GM19025 (cell line): ENCODE data around the gene BBS1.
"Not testable (repeated sequence)": the region's sequence is repeated elsewhere in the genome, so short reads cannot be mapped to it uniquely, and the experiment has no call there.

Experiments used
- ATAC-seq: cut with Tn5 transposase; IDR thresholded peaks from one replicate; pipeline ENCODE4 v1.9.1; 2021; ENCODE audit warnings: mild to moderate bottlenecking, low read depth, moderate library complexity; ENCODE audit not compliant: unreplicated experiment

BBS1 gene

GRCh38 chr11:66523611-66524010 is 13.2 kb downstream of the BBS1 start:
- ATAC-seq, result no peak

GRCh38 chr11:66524304-66525040 is 14.0 kb downstream of the BBS1 start:
- ATAC-seq, result no peak

- no peak for ATAC-seq
Measured at GRCh38 chr11:66529069-66529468, 18.6 kb downstream of the BBS1 start.

GRCh38 chr11:66529655-66530054 is 19.2 kb downstream of the BBS1 start:
- no peak for ATAC-seq

- no peak for ATAC-seq
Measured at GRCh38 chr11:66530927-66531709, 20.7 kb downstream of the BBS1 start.

- ATAC-seq, result no peak
Measured at GRCh38 chr11:66531841-66532240, 21.4 kb downstream of the BBS1 start.

- no peak for ATAC-seq
Measured at GRCh38 chr11:66532784-66533183, 22.3 kb downstream of the BBS1 start.

- ATAC-seq, result no peak
Measured at GRCh38 chr11:66539170-66539869, 28.9 kb downstream of the BBS1 start.

- no peak for ATAC-seq
Measured at GRCh38 chr11:66539870-66540213, 29.4 kb downstream of the BBS1 start.

- ATAC-seq, result not testable (repeated sequence)
Measured at GRCh38 chr11:66540598-66540997, 30.2 kb downstream of the BBS1 start.

- no peak for ATAC-seq
Measured at GRCh38 chr11:66541892-66542291, 31.5 kb downstream of the BBS1 start.

GRCh38 chr11:66542362-66542761 is 31.9 kb downstream of the BBS1 start:
- ATAC-seq, result no peak

- no peak for ATAC-seq
Measured at GRCh38 chr11:66543263-66544107, 33.0 kb downstream of the BBS1 start.

- not testable (repeated sequence) for ATAC-seq
Measured at GRCh38 chr11:66544952-66545351, 34.5 kb downstream of the BBS1 start.

- ATAC-seq, result peak; percentile 89
Measured at GRCh38 chr11:66545701-66546367, 35.4 kb downstream of the BBS1 start, which contains the start of gene ZDHHC24. Gene ZDHHC24, minus strand, starts transcription at chr11:66546048. Its CDS starts 45 bp downstream, at chr11:66546003.

GRCh38 chr11:66546368-66546965 is 36.0 kb downstream of the BBS1 start, which contains the start of gene ACTN3:
Gene ACTN3, plus strand, starts transcription at chr11:66546903. Its CDS starts 35 bp downstream, at chr11:66546938.
- ATAC-seq, result no peak

- ATAC-seq, result no peak
Measured at GRCh38 chr11:66546966-66547661, 36.7 kb downstream of the BBS1 start.

- no peak for ATAC-seq
Measured at GRCh38 chr11:66547662-66548009, 37.2 kb downstream of the BBS1 start.

- ATAC-seq, result no peak
Measured at GRCh38 chr11:66548041-66548440, 37.6 kb downstream of the BBS1 start.
